Neural progenitor cell (in vitro differentiated cells): ENCODE measurements around the gene RPTOR. TPM values are rescaled to one million over a fixed set of nuclear protein-coding genes. Genes with fewer than 3 reads are reported as not detected.

ENCODE experiments used
- DNase-seq: peaks from one replicate; pipeline ENCODE4 v3.0.0-alpha.2; 2016; ENCODE audit warnings: low spot score
- H2AFZ ChIP-seq: fragments of 200-600 bp; sonication (generic); replicated peaks from 2 replicates; pipeline ENCODE4 v1.6.1; 2016; ENCODE audit warnings: antibody characterized with exemption
- H3F3A ChIP-seq: fragments of 200-600 bp; sonication (generic); 2 replicates; pipeline ENCODE4 v1.6.1; 2016; ENCODE audit warnings: antibody characterized with exemption, low read depth
- H3K27ac ChIP-seq: fragments of 200-600 bp; sonication (generic); 2 replicates; pipeline ENCODE4 v1.5.1; 2016; ENCODE audit warnings: mild to moderate bottlenecking
- H3K27me3 ChIP-seq: fragments of 200-600 bp; sonication (generic); 2 replicates; pipeline ENCODE4 v1.6.1; 2016; ENCODE audit warnings: mild to moderate bottlenecking, moderate library complexity
- H3K36me3 ChIP-seq: fragments of 200-600 bp; sonication (generic); 2 replicates; pipeline ENCODE4 v1.5.1; 2016
- H3K4me1 ChIP-seq: fragments of 200-600 bp; sonication (generic); 2 replicates; pipeline ENCODE4 v1.6.1; 2016; ENCODE audit warnings: mixed run types
- H3K4me2 ChIP-seq: fragments of 200-600 bp; sonication (generic); 2 replicates; pipeline ENCODE4 v1.6.1; 2016
- H3K4me3 ChIP-seq: fragments of 200-600 bp; sonication (generic); 2 replicates; pipeline ENCODE4 v1.5.1; 2016
- H3K79me2 ChIP-seq: fragments of 200-600 bp; sonication (generic); 2 replicates; pipeline ENCODE4 v1.6.1; 2016; ENCODE audit warnings: low read depth
- H3K9ac ChIP-seq: fragments of 200-600 bp; sonication (generic); 2 replicates; pipeline ENCODE4 v1.6.1; 2016
- H3K9me3 ChIP-seq: fragments of 200-600 bp; sonication (generic); 2 replicates; pipeline ENCODE4 v1.5.1; 2016; ENCODE audit warnings: low read depth
- H4K20me1 ChIP-seq: fragments of 200-600 bp; sonication (generic); 2 replicates; pipeline ENCODE4 v1.6.1; 2016; ENCODE audit warnings: low read depth
- H3K27ac Mint-ChIP-seq: 3 replicates; pipeline ENCODE4 v1.8.0; 2021; ENCODE audit warnings: mixed read lengths
- H3K27me3 Mint-ChIP-seq: 2 replicates; pipeline ENCODE4 v1.8.0; 2022; ENCODE audit warnings: low read depth, mild to moderate bottlenecking, inconsistent platforms, moderate library complexity, mixed read lengths; ENCODE audit not compliant: insufficient read depth
- H3K36me3 Mint-ChIP-seq: 3 replicates; pipeline ENCODE4 v1.8.0; 2021; ENCODE audit warnings: mixed read lengths
- H3K4me1 Mint-ChIP-seq: 3 replicates; pipeline ENCODE4 v1.8.0; 2021; ENCODE audit warnings: mixed read lengths
- H3K4me3 Mint-ChIP-seq: 3 replicates; pipeline ENCODE4 v1.8.0; 2021; ENCODE audit warnings: mild to moderate bottlenecking, moderate library complexity, mixed read lengths
- H3K9me3 Mint-ChIP-seq: 3 replicates; pipeline ENCODE4 v1.8.0; 2020; ENCODE audit warnings: mixed read lengths
- EZH2 ChIP-seq: fragments of 200-600 bp; sonication (generic); IDR thresholded peaks from 2 replicates; pipeline ENCODE4 v1.6.1; 2017; ENCODE audit warnings: antibody characterized with exemption, mild to moderate bottlenecking, moderate library complexity
- EZH2phosphoT487 ChIP-seq: fragments of 200-600 bp; sonication (generic); IDR thresholded peaks from 2 replicates; pipeline ENCODE4 v1.6.1; 2017; ENCODE audit warnings: antibody characterized with exemption
- total RNA-seq: library from RNA; depleted of rRNA; stranded (reverse); fragments of >200 nt; gene quantifications from 2 replicates; pipeline ENCODE4 v1.2.3, GENCODE V29; 2015; ENCODE audit warnings: low replicate concordance
- TF ChIP-seq, protein P1 (sequence below): fragments of 200-600 bp; sonication (generic); IDR thresholded peaks from 2 replicates; pipeline ENCODE4 v1.5.1; 2017; ENCODE audit warnings: antibody characterized with exemption, mild to moderate bottlenecking

The RPTOR gene
- total RNA-seq, 1 donor from 2014 or later = 7.4 TPM

DNA sequence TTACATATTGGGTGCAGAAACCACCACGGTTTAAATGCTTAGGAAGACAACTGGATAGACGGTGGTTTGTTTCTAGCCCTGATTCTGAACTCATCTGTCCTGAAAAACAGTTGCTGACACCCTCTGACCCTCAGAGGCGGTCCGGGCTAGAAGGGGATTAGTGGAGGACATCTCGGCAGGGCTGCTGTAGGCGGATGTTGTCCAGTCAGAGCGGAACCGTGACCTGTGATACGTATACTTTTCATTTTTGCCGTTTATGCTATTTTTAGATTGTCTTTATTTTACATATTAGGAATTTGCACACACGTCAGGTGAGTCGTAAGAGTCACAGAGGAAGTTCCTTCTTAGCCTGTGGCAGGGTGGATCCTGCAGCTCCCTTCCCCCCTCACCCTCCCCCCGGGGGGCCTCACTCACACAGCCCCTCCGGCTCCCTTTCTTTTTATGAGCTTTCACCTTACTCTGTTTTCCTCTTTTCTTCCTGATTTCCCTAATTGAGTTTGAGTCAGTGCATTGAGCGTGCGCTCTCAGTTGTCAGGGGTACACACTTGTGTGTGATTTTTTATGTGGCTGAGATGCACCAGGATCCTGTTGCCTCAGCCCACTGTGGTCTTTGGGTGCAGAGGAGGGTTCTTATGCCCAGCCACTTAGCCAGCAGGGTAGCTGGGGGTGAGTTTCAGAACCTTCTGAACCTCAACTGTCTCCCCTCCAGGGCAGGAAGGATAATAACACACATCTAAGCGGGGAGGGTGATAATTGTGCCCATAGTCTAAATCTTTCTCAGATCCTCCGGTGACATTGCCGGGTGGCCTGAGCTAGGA is 236.0 kb downstream of the RPTOR start:
- H3K4me2 ChIP-seq = peak overlapping the region; percentile 5

DNA sequence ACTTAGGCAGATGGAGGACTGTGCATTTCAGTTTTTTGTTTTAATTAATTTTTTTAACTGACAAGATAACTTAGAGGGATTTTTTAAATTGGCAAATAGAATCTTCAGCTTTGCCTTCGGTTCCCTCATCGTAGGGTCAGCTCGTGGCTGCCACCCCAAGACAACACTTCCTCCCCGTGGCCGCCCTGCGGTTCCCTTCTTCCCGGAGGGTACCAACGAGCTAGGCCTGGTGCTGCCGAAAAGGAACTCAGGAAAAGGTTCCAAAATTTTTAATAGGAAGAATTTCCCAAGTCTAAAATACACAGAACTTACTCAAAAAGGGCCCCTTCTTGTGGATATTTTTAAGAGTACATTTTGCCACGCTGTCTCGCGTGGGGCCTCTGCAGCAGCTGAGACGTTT is 236.6 kb downstream of the RPTOR start:
- Mint-ChIP-seq H3K4me3 (no peak overlapping the region), H3K27me3 (no peaks in the 10 kb centered on the region), H3K9me3 (no peaks in the 10 kb centered on the region), H3K4me1 (peaks cover 45% of the 10 kb centered on the region), H3K36me3 (peaks cover 14% of the 10 kb centered on the region), H3K27ac (no peak overlapping the region)
- Histone ChIP-seq H3K27ac (no peak overlapping the region), H3K36me3 (no peaks in the 10 kb centered on the region), H3K9ac (no peak overlapping the region), H3K4me1 (peaks cover 48% of the 10 kb centered on the region), H3K9me3 (no peaks in the 10 kb centered on the region), H3K79me2 (no peaks in the 10 kb centered on the region), H2AFZ (no peak overlapping the region), H4K20me1 (peaks cover 13% of the 10 kb centered on the region), H3K27me3 (no peaks in the 10 kb centered on the region), H3F3A (no peaks in the 10 kb centered on the region), H3K4me2 (no peak overlapping the region), H3K4me3 (no peak overlapping the region)
- TF ChIP-seq, protein P1, sequence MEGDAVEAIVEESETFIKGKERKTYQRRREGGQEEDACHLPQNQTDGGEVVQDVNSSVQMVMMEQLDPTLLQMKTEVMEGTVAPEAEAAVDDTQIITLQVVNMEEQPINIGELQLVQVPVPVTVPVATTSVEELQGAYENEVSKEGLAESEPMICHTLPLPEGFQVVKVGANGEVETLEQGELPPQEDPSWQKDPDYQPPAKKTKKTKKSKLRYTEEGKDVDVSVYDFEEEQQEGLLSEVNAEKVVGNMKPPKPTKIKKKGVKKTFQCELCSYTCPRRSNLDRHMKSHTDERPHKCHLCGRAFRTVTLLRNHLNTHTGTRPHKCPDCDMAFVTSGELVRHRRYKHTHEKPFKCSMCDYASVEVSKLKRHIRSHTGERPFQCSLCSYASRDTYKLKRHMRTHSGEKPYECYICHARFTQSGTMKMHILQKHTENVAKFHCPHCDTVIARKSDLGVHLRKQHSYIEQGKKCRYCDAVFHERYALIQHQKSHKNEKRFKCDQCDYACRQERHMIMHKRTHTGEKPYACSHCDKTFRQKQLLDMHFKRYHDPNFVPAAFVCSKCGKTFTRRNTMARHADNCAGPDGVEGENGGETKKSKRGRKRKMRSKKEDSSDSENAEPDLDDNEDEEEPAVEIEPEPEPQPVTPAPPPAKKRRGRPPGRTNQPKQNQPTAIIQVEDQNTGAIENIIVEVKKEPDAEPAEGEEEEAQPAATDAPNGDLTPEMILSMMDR = no peak
- TF ChIP-seq EZH2phosphoT487 (no peak), EZH2 (no peak)
- DNase-seq = no peak

More for the DNA sequence above, 236.0 kb downstream of the RPTOR start:
- Histone ChIP-seq H3K27me3 (no peaks in the 10 kb centered on the region), H3K27ac (no peak overlapping the region), H3K9ac (no peak overlapping the region), H3F3A (no peaks in the 10 kb centered on the region), H3K4me3 (no peak overlapping the region), H3K79me2 (no peaks in the 10 kb centered on the region), H4K20me1 (peaks cover 13% of the 10 kb centered on the region), H3K36me3 (no peaks in the 10 kb centered on the region), H3K4me1 (peaks cover 42% of the 10 kb centered on the region), H2AFZ (no peak overlapping the region), H3K9me3 (no peaks in the 10 kb centered on the region)
- Mint-ChIP-seq H3K36me3 (peaks cover 14% of the 10 kb centered on the region), H3K9me3 (no peaks in the 10 kb centered on the region), H3K4me3 (peak overlapping the region; percentile 17), H3K4me1 (peaks cover 42% of the 10 kb centered on the region), H3K27me3 (no peaks in the 10 kb centered on the region), H3K27ac (peak overlapping the region; percentile 44)
- peak; percentile 45 for DNase-seq
- TF ChIP-seq, protein P1 = no peak
- TF ChIP-seq EZH2 (no peak), EZH2phosphoT487 (no peak)

DNA sequence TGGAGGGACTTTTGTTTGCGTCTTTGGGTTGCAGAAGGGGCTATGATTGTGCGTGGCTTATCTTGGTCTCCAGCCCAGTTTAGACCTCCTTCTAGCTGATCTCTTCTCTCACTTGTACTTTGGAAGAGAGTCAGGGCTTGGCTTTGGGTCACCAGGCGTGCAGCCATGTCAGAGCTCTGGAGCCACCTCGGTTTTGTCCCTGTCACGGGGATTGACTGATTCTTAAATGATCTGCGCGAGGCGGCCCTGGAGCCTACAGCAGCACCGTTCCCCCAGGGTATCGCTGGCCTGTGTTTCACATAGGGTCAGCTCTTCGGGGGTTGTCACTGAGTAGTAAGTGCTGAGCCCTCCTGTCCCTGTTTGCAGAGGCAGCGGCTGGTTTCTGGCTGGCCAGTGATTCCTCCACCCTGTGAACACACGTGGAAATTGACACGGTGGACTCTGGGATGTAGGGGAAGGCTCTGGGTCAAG is 237.2 kb downstream of the RPTOR start:
- Mint-ChIP-seq H3K4me1 (peaks cover 45% of the 10 kb centered on the region), H3K36me3 (peaks cover 10% of the 10 kb centered on the region), H3K4me3 (no peak overlapping the region), H3K27ac (peak overlapping the region; percentile 25), H3K27me3 (no peaks in the 10 kb centered on the region), H3K9me3 (no peaks in the 10 kb centered on the region)
- TF ChIP-seq EZH2phosphoT487 (no peak), EZH2 (no peak)
- TF ChIP-seq, protein P1 = no peak
- Histone ChIP-seq H3K4me1 (peaks cover 54% of the 10 kb centered on the region), H3K4me3 (no peak overlapping the region), H3K79me2 (no peaks in the 10 kb centered on the region), H3K4me2 (no peak overlapping the region), H3K27ac (no peak overlapping the region), H3K27me3 (no peaks in the 10 kb centered on the region), H3K36me3 (no peaks in the 10 kb centered on the region), H3K9me3 (no peaks in the 10 kb centered on the region), H2AFZ (no peak overlapping the region), H3K9ac (no peak overlapping the region), H4K20me1 (peaks cover 17% of the 10 kb centered on the region), H3F3A (no peaks in the 10 kb centered on the region)
- no peak for DNase-seq
